Neuronal stem cell (in vitro differentiated cells): ENCODE data around the gene BZW2.

ENCODE experiments used
- DNase-seq: peaks from one replicate; pipeline ENCODE4 v3.0.0-alpha.2; 2013; ENCODE audit warnings: low spot score
- H2AFZ ChIP-seq: one replicate; pipeline ENCODE4 v1.6.1; 2013; ENCODE audit warnings: mild to moderate bottlenecking, low read length, inconsistent platforms
- H2AK5ac ChIP-seq: 2 replicates; pipeline ENCODE4 v1.6.1; 2013; ENCODE audit warnings: low read depth, mild to moderate bottlenecking, inconsistent platforms, low read length, moderate library complexity, mixed read lengths
- H2BK120ac ChIP-seq: 2 replicates; pipeline ENCODE4 v1.6.1; 2013; ENCODE audit warnings: low read depth, mild to moderate bottlenecking, inconsistent platforms, low read length, moderate library complexity, mixed read lengths
- H2BK12ac ChIP-seq: one replicate; pipeline ENCODE4 v1.6.1; 2013; ENCODE audit warnings: low read length, inconsistent platforms
- H2BK15ac ChIP-seq: 2 replicates; pipeline ENCODE4 v1.6.1; 2013; ENCODE audit warnings: mild to moderate bottlenecking, low read length, inconsistent platforms, mixed read lengths
- H2BK5ac ChIP-seq: one replicate; pipeline ENCODE4 v1.6.1; 2013; ENCODE audit warnings: inconsistent platforms, mild to moderate bottlenecking, low read length, moderate library complexity
- H3K14ac ChIP-seq: one replicate; pipeline ENCODE4 v1.6.1; 2013; ENCODE audit warnings: low read length, inconsistent platforms
- H3K18ac ChIP-seq: 2 replicates; pipeline ENCODE4 v1.6.1; 2013; ENCODE audit warnings: low read length, inconsistent platforms
- H3K23ac ChIP-seq: 2 replicates; pipeline ENCODE4 v1.6.1; 2013; ENCODE audit warnings: low read depth, mild to moderate bottlenecking, mixed read lengths, low read length, inconsistent platforms; ENCODE audit not compliant: poor library complexity
- H3K27ac ChIP-seq: replicated peaks from 3 replicates; pipeline ENCODE4 v1.5.1; 2013; ENCODE audit warnings: low read length, inconsistent platforms
- H3K27me3 ChIP-seq, 3 experiments: 2 replicates each; pipeline ENCODE4 v1.6.1; 2013; ENCODE audit warnings: low read length in 3 of 3, mild to moderate bottlenecking in 2 of 3, inconsistent platforms in 1 of 3, low read depth in 1 of 3, mixed read lengths in 1 of 3, moderate library complexity in 1 of 3; ENCODE audit not compliant: control insufficient read depth in 3 of 3, insufficient read depth in 3 of 3
- H3K36me3 ChIP-seq, 2 donors: replicated peaks in 1 of 2; 2 replicates each; pipeline ENCODE4 v1.6.1; 2013; ENCODE audit warnings: low read length in 2 of 2; ENCODE audit not compliant: control insufficient read depth in 2 of 2, insufficient read depth in 2 of 2
- H3K4ac ChIP-seq: 2 replicates; pipeline ENCODE4 v1.6.1; 2013; ENCODE audit warnings: inconsistent platforms, mild to moderate bottlenecking, low read length, moderate library complexity
- H3K4me1 ChIP-seq, 2 donors: 1 replicate in 1 of 2; 2 replicates in 1 of 2; pipeline ENCODE4 v1.6.1; 2013; ENCODE audit warnings: low read length in 2 of 2, low read depth in 1 of 2; ENCODE audit not compliant: control insufficient read depth in 2 of 2, insufficient read depth in 1 of 2
- H3K4me2 ChIP-seq: one replicate; pipeline ENCODE4 v1.6.1; 2013; ENCODE audit warnings: mild to moderate bottlenecking, low read length, inconsistent platforms; ENCODE audit not compliant: insufficient read depth, poor library complexity, severe bottlenecking
- H3K4me3 ChIP-seq, 2 donors: 2 replicates each; pipeline ENCODE4 v1.5.1; 2013; ENCODE audit warnings: low read length in 2 of 2, mild to moderate bottlenecking in 2 of 2, inconsistent platforms in 1 of 2, moderate library complexity in 1 of 2
- H3K79me1 ChIP-seq: one replicate; pipeline ENCODE4 v1.6.1; 2013; ENCODE audit warnings: low read depth, mild to moderate bottlenecking, inconsistent platforms, low read length, moderate library complexity
- H3K9ac ChIP-seq: one replicate; pipeline ENCODE4 v1.6.1; 2013; ENCODE audit warnings: mild to moderate bottlenecking, low read depth, low read length, inconsistent platforms; ENCODE audit not compliant: poor library complexity
- H3K9me3 ChIP-seq, 2 donors: replicated peaks in 1 of 2; 2 replicates each; pipeline versions ENCODE3 to v1.6.1; 2013; ENCODE audit warnings: low read length in 2 of 2, mild to moderate bottlenecking in 2 of 2, inconsistent platforms in 1 of 2, low read depth in 1 of 2, mixed read lengths in 1 of 2, moderate library complexity in 1 of 2; ENCODE audit not compliant: control insufficient read depth in 2 of 2, insufficient read depth in 1 of 2
- H4K8ac ChIP-seq: one replicate; pipeline ENCODE4 v1.6.1; 2013; ENCODE audit warnings: low read depth, mild to moderate bottlenecking, inconsistent platforms, low read length, moderate library complexity
- H4K91ac ChIP-seq: one replicate; pipeline ENCODE4 v1.6.1; 2013; ENCODE audit warnings: low read length, low read depth, mild to moderate bottlenecking, inconsistent platforms; ENCODE audit not compliant: poor library complexity
- WGBS, 2 donors: extraction: QIAGEN DNeasy Blood & Tissue Kit; methylation state at CpG; one replicate each; pipeline ENCODE4 v1.1.7; 2013; ENCODE audit warnings: missing lambda C conversion rate in 2 of 2, mixed read lengths in 1 of 2; ENCODE audit not compliant: insufficient read length in 2 of 2, insufficient replicate concordance in 1 of 2; ENCODE audit errors: extremely low coverage in 2 of 2; 5-methylcytosine and 5-hydroxymethylcytosine counted together

Gene BZW2

DNA sequence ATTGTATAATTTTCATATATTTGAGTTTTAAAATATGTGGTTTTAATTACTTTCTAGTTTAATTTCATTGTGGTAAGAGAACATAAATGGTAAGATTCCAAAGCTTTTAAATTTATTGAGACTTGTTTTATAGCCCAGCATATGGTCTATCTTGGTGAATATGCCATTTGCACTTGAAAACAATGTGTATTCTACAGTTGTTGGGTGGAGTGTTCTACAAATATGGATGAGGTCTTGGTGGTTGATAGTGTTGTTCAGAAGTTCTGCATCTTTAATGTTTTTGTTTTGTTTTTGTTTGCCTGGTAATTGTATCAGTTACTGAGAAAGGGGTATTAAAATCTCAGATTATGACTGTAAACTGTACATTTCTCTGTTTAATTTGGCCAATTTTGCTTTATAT, 69.9 kb downstream of the BZW2 start:
- H3K23ac ChIP-seq: no peak overlapping the region
- no peaks in the 10 kb centered on the region for H3K4me1 ChIP-seq
- no peak overlapping the region for H3K4me2 ChIP-seq
- no peaks in the 10 kb centered on the region for H3K79me1 ChIP-seq
- no peak overlapping the region for H3K27ac ChIP-seq
- H3K4ac ChIP-seq: no peak overlapping the region
- no peak overlapping the region for H2BK120ac ChIP-seq
- H3K4me3 ChIP-seq: no peak overlapping the region
- H3K18ac ChIP-seq: no peak overlapping the region
- H3K36me3 ChIP-seq: no peaks in the 10 kb centered on the region
- no peaks in the 10 kb centered on the region for H3K27me3 ChIP-seq
- H4K8ac ChIP-seq: no peak overlapping the region
- H2BK15ac ChIP-seq: no peak overlapping the region
- H3K9me3 ChIP-seq: no peaks in the 10 kb centered on the region
- H3K14ac ChIP-seq: no peak overlapping the region
- no peak overlapping the region for H2AFZ ChIP-seq
- H2AK5ac ChIP-seq: no peak overlapping the region
- no peak for DNase-seq
- H2BK12ac ChIP-seq: no peak overlapping the region
- H4K91ac ChIP-seq: no peak overlapping the region
- no peak overlapping the region for H2BK5ac ChIP-seq
- no peak overlapping the region for H3K9ac ChIP-seq

- no peak overlapping the region for H2AFZ ChIP-seq
- no peaks in the 10 kb centered on the region for H3K27me3 ChIP-seq
- H2BK15ac ChIP-seq: no peak overlapping the region
- no peak overlapping the region for H3K23ac ChIP-seq
- no peaks in the 10 kb centered on the region for H3K36me3 ChIP-seq
- H3K4me3 ChIP-seq: no peak overlapping the region
- no peak overlapping the region for H3K9ac ChIP-seq
- no peak overlapping the region for H4K8ac ChIP-seq
- H3K4me2 ChIP-seq: no peak overlapping the region
- no peak overlapping the region for H2BK5ac ChIP-seq
- no peaks in the 10 kb centered on the region for H3K9me3 ChIP-seq
- H3K4ac ChIP-seq: no peak overlapping the region
- H3K18ac ChIP-seq: no peak overlapping the region
- H2AK5ac ChIP-seq: no peak overlapping the region
- DNase-seq: no peak
- H4K91ac ChIP-seq: no peak overlapping the region
- no peak overlapping the region for H3K27ac ChIP-seq
- no peaks in the 10 kb centered on the region for H3K79me1 ChIP-seq
- no CpG with 5 or more reads among the region's 3 CpGs for WGBS, 2 donors
- no peak overlapping the region for H2BK12ac ChIP-seq
- no peak overlapping the region for H3K14ac ChIP-seq
- H2BK120ac ChIP-seq: no peak overlapping the region
- peaks cover 0 to 1% of the 10 kb centered on the region in 2 donors for H3K4me1 ChIP-seq
Measured at GRCh38 chr7:16718111-16718656, 72.2 kb downstream of the BZW2 start.

DNA sequence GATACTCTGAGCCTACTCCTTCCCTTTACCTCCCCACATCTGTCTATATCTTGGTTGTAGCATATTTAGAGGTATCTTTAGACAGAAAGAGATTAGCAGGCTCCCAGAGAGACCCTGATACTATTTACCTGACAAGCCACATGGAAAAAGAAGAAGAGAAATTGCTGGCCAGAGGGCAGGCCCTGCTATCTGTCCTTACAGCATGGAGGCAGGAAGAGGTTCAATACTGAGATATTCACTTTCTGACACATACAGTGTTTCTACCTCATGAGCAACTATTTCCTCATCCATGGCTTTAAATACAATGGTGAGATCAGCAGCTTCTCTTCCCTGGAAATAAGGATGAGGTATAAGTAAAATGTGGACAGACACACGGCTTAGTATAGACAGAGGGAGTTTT, 73.7 kb downstream of the BZW2 start:
- no peak overlapping the region for H3K4me3 ChIP-seq
- H4K8ac ChIP-seq: no peak overlapping the region
- DNase-seq: no peak
- no peak overlapping the region for H3K27ac ChIP-seq
- H3K27me3 ChIP-seq: no peaks in the 10 kb centered on the region
- no CpG with 5 or more reads among the region's 1 CpG for WGBS, 2 donors
- no peak overlapping the region for H3K4me2 ChIP-seq
- H3K14ac ChIP-seq: no peak overlapping the region
- H3K18ac ChIP-seq: no peak overlapping the region
- no peak overlapping the region for H2BK15ac ChIP-seq
- no peak overlapping the region for H3K9ac ChIP-seq
- no peaks in the 10 kb centered on the region for H3K9me3 ChIP-seq
- H2AK5ac ChIP-seq: no peak overlapping the region
- H2BK12ac ChIP-seq: no peak overlapping the region
- no peaks in the 10 kb centered on the region for H3K79me1 ChIP-seq
- H3K36me3 ChIP-seq: no peaks in the 10 kb centered on the region
- H2BK5ac ChIP-seq: no peak overlapping the region
- no peak overlapping the region for H2AFZ ChIP-seq
- H2BK120ac ChIP-seq: no peak overlapping the region
- H3K23ac ChIP-seq: no peak overlapping the region
- H3K4me1 ChIP-seq: peaks cover 0 to 1% of the 10 kb centered on the region in 2 donors
- H4K91ac ChIP-seq: no peak overlapping the region
- H3K4ac ChIP-seq: no peak overlapping the region

- Histone ChIP-seq H3K9ac (no peak overlapping the region), H4K8ac (no peak overlapping the region), H2BK15ac (no peak overlapping the region), H3K4me1 (peaks cover 0 to 1% of the 10 kb centered on the region in 2 donors), H2AFZ (no peak overlapping the region), H2AK5ac (no peak overlapping the region), H3K27me3 (no peaks in the 10 kb centered on the region), H3K4ac (no peak overlapping the region), H4K91ac (no peak overlapping the region), H3K18ac (no peak overlapping the region), H2BK12ac (no peak overlapping the region), H3K27ac (no peak overlapping the region), H2BK5ac (no peak overlapping the region), H3K4me2 (no peak overlapping the region), H2BK120ac (no peak overlapping the region), H3K4me3 (no peak overlapping the region), H3K14ac (no peak overlapping the region), H3K79me1 (no peaks in the 10 kb centered on the region), H3K23ac (no peak overlapping the region), H3K9me3 (no peaks in the 10 kb centered on the region), H3K36me3 (no peaks in the 10 kb centered on the region)
- no CpG with 5 or more reads among the region's 4 CpGs for WGBS, 2 donors
- no peak for DNase-seq
Measured at GRCh38 chr7:16721541-16721940, 75.6 kb downstream of the BZW2 start.
